DND-41 (cell line): ENCODE results near the gene BTN1A1.

Experiments used
- CTCF ChIP-seq: IDR thresholded peaks from 2 replicates; pipeline ENCODE4 v1.5.1; 2012; ENCODE audit warnings: borderline replicate concordance, low read length, moderate library complexity, mild to moderate bottlenecking; ENCODE audit not compliant: poor library complexity, severe bottlenecking; ENCODE audit errors: extremely low read depth
- EZH2 ChIP-seq: IDR thresholded peaks from 3 replicates; pipeline ENCODE4 v1.6.1; 2012; ENCODE audit warnings: borderline replicate concordance, low read depth, mild to moderate bottlenecking, moderate library complexity, low read length, inconsistent platforms; ENCODE audit not compliant: severe bottlenecking

GRCh38 chr6:26507658-26508057 is 7.6 kb downstream of the BTN1A1 start:
- TF ChIP-seq CTCF (no peak), EZH2 (no peak)
